H1 (cell line): ENCODE measurements around the gene NHERF2. TPM values are rescaled to one million over a fixed set of nuclear protein-coding genes. Genes with fewer than 3 reads are reported as not detected.

Experiments used
- CTCF ChIA-PET: fragments of 300-600 bp; sonication (Branson Sonifier 250); formaldehyde crosslinking; loops from one replicate; lab custom pipeline; 2021; ENCODE audit not compliant: partially characterized antibody; lab: Charles Lee
- POLR2A ChIA-PET: fragments of 300-600 bp; sonication (Branson Sonifier 250); formaldehyde crosslinking; loops from one replicate; lab custom pipeline; 2021; ENCODE audit warnings: inconsistent platforms; ENCODE audit not compliant: partially characterized antibody; lab: Charles Lee
- DNase-seq, 2 experiments: peaks; one replicate each; pipeline versions ENCODE4 v3.0.0 to v3.0.0-alpha.2; 2010 to 2022; ENCODE audit warnings: low spot score in 2 of 2, low read depth in 1 of 2, mixed read lengths in 1 of 2
- FAIRE-seq: peaks from 2 replicates; lab custom pipeline; 2011; peaks lifted over from hg19 to GRCh38; lab: Jason Lieb, UNC
- H2AFZ ChIP-seq: 2 replicates; pipeline ENCODE4 v1.8.1; 2012; ENCODE audit warnings: low read length, inconsistent platforms
- H2AK5ac ChIP-seq: 2 replicates; pipeline ENCODE4 v1.6.1; 2013; ENCODE audit warnings: low read depth, low read length
- H2BK120ac ChIP-seq: replicated peaks from 2 replicates; pipeline ENCODE3; 2013; ENCODE audit warnings: low read depth, low read length, inconsistent platforms
- H2BK12ac ChIP-seq: 2 replicates; pipeline ENCODE4 v1.6.1; 2013; ENCODE audit warnings: low read depth, low read length
- H2BK15ac ChIP-seq: 2 replicates; pipeline ENCODE4 v1.6.1; 2013; ENCODE audit warnings: low read length
- H2BK20ac ChIP-seq: 2 replicates; pipeline ENCODE4 v1.6.1; 2013; ENCODE audit warnings: low read length
- H2BK5ac ChIP-seq: 2 replicates; pipeline ENCODE4 v1.6.1; 2013; ENCODE audit warnings: low read depth, low read length
- H3K14ac ChIP-seq: 2 replicates; pipeline ENCODE4 v1.6.1; 2013; ENCODE audit warnings: inconsistent platforms; ENCODE audit not compliant: insufficient read length
- H3K18ac ChIP-seq: 2 replicates; pipeline ENCODE4 v1.6.1; 2013; ENCODE audit warnings: low read length; ENCODE audit errors: extremely low read depth
- H3K23ac ChIP-seq: 2 replicates; pipeline ENCODE4 v1.6.1; 2013; ENCODE audit warnings: inconsistent platforms; ENCODE audit not compliant: insufficient read length
- H3K23me2 ChIP-seq: 2 replicates; pipeline ENCODE4 v1.6.1; 2013; ENCODE audit warnings: low read depth, low read length
- H3K27ac ChIP-seq: 2 replicates; pipeline ENCODE4 v1.6.1; 2011; ENCODE audit warnings: low read depth, low read length, inconsistent platforms
- H3K27me3 ChIP-seq, 4 experiments: replicated peaks in 1 of 4; 1 replicate in 1 of 4; 2 replicates in 3 of 4; pipeline versions ENCODE4 v1.6.1 to v1.8.1; 2011 to 2013; ENCODE audit warnings: low read length in 3 of 4, mild to moderate bottlenecking in 3 of 4, inconsistent platforms in 2 of 4, mixed read lengths in 2 of 4, moderate library complexity in 1 of 4; ENCODE audit not compliant: control insufficient read depth in 3 of 4, insufficient read depth in 3 of 4; ENCODE audit errors: extremely low read depth in 1 of 4
- H3K36me3 ChIP-seq, 4 experiments: 2 replicates each; pipeline versions ENCODE4 v1.6.1 to v1.8.1; 2011 to 2013; ENCODE audit warnings: mild to moderate bottlenecking in 4 of 4, low read length in 3 of 4, moderate library complexity in 2 of 4, control low read depth in 1 of 4, inconsistent platforms in 1 of 4; ENCODE audit not compliant: insufficient read depth in 4 of 4, control insufficient read depth in 2 of 4
- H3K4ac ChIP-seq: replicated peaks from 2 replicates; pipeline ENCODE3; 2013; ENCODE audit warnings: low read length, low read depth, mixed read lengths, inconsistent platforms; ENCODE audit not compliant: insufficient read length
- H3K4me1 ChIP-seq, 4 experiments: replicated peaks in 1 of 4; 1 replicate in 1 of 4; 2 replicates in 3 of 4; pipeline versions ENCODE4 v1.6.1 to v1.8.1; 2011 to 2013; ENCODE audit warnings: low read length in 3 of 4, inconsistent platforms in 2 of 4, mixed read lengths in 1 of 4; ENCODE audit not compliant: insufficient read depth in 4 of 4, control insufficient read depth in 3 of 4
- H3K4me2 ChIP-seq, 2 experiments: 2 replicates each; pipeline versions ENCODE4 v1.6.1 to v1.8.1; 2011 to 2013; ENCODE audit warnings: low read depth in 2 of 2, low read length in 2 of 2, control low read depth in 1 of 2, inconsistent platforms in 1 of 2, mild to moderate bottlenecking in 1 of 2; ENCODE audit not compliant: insufficient read depth in 1 of 2
- H3K4me3 ChIP-seq, 4 experiments: fragments of 200-600, 300-600 bp in 1 of 4; sonication (generic), shearing (Covaris generic), sonication (Bioruptor Twin) in 1 of 4; 2 replicates each; pipeline versions ENCODE4 v1.5.1 to v1.8.1; 2011 to 2016; ENCODE audit warnings: low read length in 4 of 4, low read depth in 3 of 4, control low read depth in 2 of 4, inconsistent platforms in 2 of 4, mild to moderate bottlenecking in 2 of 4, mixed read lengths in 1 of 4, moderate library complexity in 1 of 4; ENCODE audit not compliant: insufficient read depth in 2 of 4; ENCODE audit errors: extremely low read depth in 1 of 4
- H3K56ac ChIP-seq: replicated peaks from 2 replicates; pipeline ENCODE3; 2013; ENCODE audit warnings: low read depth, mild to moderate bottlenecking, mixed read lengths, low read length, inconsistent platforms; ENCODE audit not compliant: insufficient read length
- H3K79me1 ChIP-seq: 2 replicates; pipeline ENCODE4 v1.6.1; 2013; ENCODE audit warnings: low read depth, low read length, control low read depth
- H3K79me2 ChIP-seq, 2 experiments: 2 replicates each; pipeline versions ENCODE4 v1.6.1 to v1.8.1; 2012 to 2013; ENCODE audit warnings: low read length in 2 of 2, mild to moderate bottlenecking in 2 of 2, inconsistent platforms in 1 of 2; ENCODE audit not compliant: insufficient read depth in 2 of 2, control insufficient read depth in 1 of 2
- H3K9ac ChIP-seq, 4 experiments: replicated peaks in 1 of 4; 1 replicate in 1 of 4; 2 replicates in 3 of 4; pipeline versions ENCODE4 v1.6.1 to v1.8.1; 2011 to 2013; ENCODE audit warnings: low read depth in 3 of 4, low read length in 3 of 4, control low read depth in 2 of 4, mild to moderate bottlenecking in 2 of 4, moderate library complexity in 2 of 4, inconsistent platforms in 1 of 4; ENCODE audit errors: extremely low read depth in 1 of 4
- H3K9me3 ChIP-seq, 2 experiments: 2 replicates each; pipeline versions ENCODE4 v1.6.1 to v1.8.1; 2012 to 2013; ENCODE audit warnings: mild to moderate bottlenecking in 2 of 2, moderate library complexity in 2 of 2, control low read depth in 1 of 2, inconsistent platforms in 1 of 2, low read depth in 1 of 2, low read length in 1 of 2, mixed read lengths in 1 of 2; ENCODE audit not compliant: insufficient read depth in 2 of 2
- H4K20me1 ChIP-seq, 2 experiments: replicated peaks in 1 of 2; 2 replicates each; pipeline versions ENCODE3 to v1.8.1; 2011 to 2013; ENCODE audit warnings: inconsistent platforms in 2 of 2, low read length in 2 of 2, mild to moderate bottlenecking in 1 of 2; ENCODE audit not compliant: insufficient read depth in 2 of 2, control insufficient read depth in 1 of 2
- H4K5ac ChIP-seq: 2 replicates; pipeline ENCODE4 v1.6.1; 2013; ENCODE audit warnings: low read length, low read depth, mixed read lengths, inconsistent platforms; ENCODE audit not compliant: insufficient read length
- H4K8ac ChIP-seq: 2 replicates; pipeline ENCODE4 v1.8.0; 2013; ENCODE audit warnings: mild to moderate bottlenecking, moderate library complexity, low read length, inconsistent platforms; ENCODE audit not compliant: insufficient read depth; ENCODE audit errors: extremely low read depth
- H4K91ac ChIP-seq: replicated peaks from 2 replicates; pipeline ENCODE3; 2013; ENCODE audit warnings: low read length, mixed read lengths, inconsistent platforms; ENCODE audit not compliant: insufficient read length
- CBX5 ChIP-seq: fragments of 300-800, 300-1000 bp; sonication (generic); IDR thresholded peaks from 2 replicates; pipeline ENCODE4 v1.7.1; 2016; ENCODE audit warnings: antibody characterized with exemption, low read length, low read depth
- CTBP2 ChIP-seq: IDR thresholded peaks from 2 replicates; pipeline ENCODE4 v1.7.0; 2011; ENCODE audit warnings: borderline replicate concordance, mild to moderate bottlenecking, moderate library complexity, mixed read lengths, low read length; ENCODE audit not compliant: insufficient read depth, insufficient read length
- E2F6 ChIP-seq: IDR thresholded peaks from 2 replicates; pipeline ENCODE4 v1.6.1; 2012; ENCODE audit warnings: inconsistent platforms
- EP300 ChIP-seq, 2 experiments: IDR thresholded peaks; 1 replicate in 1 of 2; 2 replicates in 1 of 2; pipeline ENCODE4 v1.6.1; 2011 to 2012; ENCODE audit warnings: low read depth in 2 of 2, low read length in 2 of 2, mild to moderate bottlenecking in 2 of 2, borderline replicate concordance in 1 of 2, inconsistent platforms in 1 of 2, moderate library complexity in 1 of 2
- NRF1 ChIP-seq: IDR thresholded peaks from 2 replicates; pipeline ENCODE4 v1.6.1; 2011; ENCODE audit warnings: mild to moderate bottlenecking, low read depth, low read length, improper control_type of control experiment
- RBBP5 ChIP-seq: IDR thresholded peaks from 2 replicates; pipeline ENCODE4 v1.7.1; 2012; ENCODE audit warnings: low read depth, mild to moderate bottlenecking, inconsistent platforms, low read length, moderate library complexity, borderline replicate concordance
- WGBS, 2 experiments: shearing (Covaris generic) in 1 of 2; methylation state at CpG; one replicate each; pipeline versions ENCODE4 v1.1.6 to v1.1.7; 2013 to 2015; ENCODE audit warnings: low lambda C conversion rate in 2 of 2, mixed read lengths in 2 of 2, inconsistent platforms in 1 of 2, low coverage in 1 of 2, missing lambda C conversion rate in 1 of 2; ENCODE audit not compliant: insufficient replicate concordance in 2 of 2, insufficient coverage in 1 of 2, insufficient read length in 1 of 2; ENCODE audit errors: extremely low coverage in 1 of 2, missing lambda C conversion rate in 1 of 2; 5-methylcytosine and 5-hydroxymethylcytosine counted together
- polyA plus RNA-seq, 7 experiments: library from polyadenylated mRNA; depleted of rRNA in 3 of 7; stranded (reverse) in 5 of 7; unstranded in 2 of 7; fragments of >200 nt in 5 of 7; fragments of 200-250 nt in 2 of 7; gene quantifications; 1 replicate in 5 of 7; 2 replicates in 1 of 7; 4 replicates in 1 of 7; pipeline versions ENCODE4 v1.2.1 to v1.2.3, GENCODE V29; 2011 to 2013; ENCODE audit warnings: missing spikeins in 2 of 7, mixed read lengths in 2 of 7
- total RNA-seq: library from RNA; stranded (reverse); fragmentation: NEBNext Ultra II Directional; extraction: Animal tissue kit (Norgen Biotek cat#: 25700); gene quantifications from 2 replicates; pipeline ENCODE4 v1.2.1, GENCODE V29; 2021
- TF ChIP-seq, protein P1 (sequence below), 3 experiments: IDR thresholded peaks; 1 replicate in 2 of 3; 2 replicates in 1 of 3; pipeline versions ENCODE4 v1.5.1 to v1.6.1; 2011; ENCODE audit warnings: low read length in 3 of 3, mild to moderate bottlenecking in 3 of 3, inconsistent platforms in 2 of 3, low read depth in 1 of 3, moderate library complexity in 1 of 3; ENCODE audit not compliant: insufficient read depth in 1 of 3; ENCODE audit errors: control extremely low read depth in 1 of 3

Gene NHERF2
- total and polyA plus RNA-seq, 2 of the 8 experiments (the other 6 are each of a cell fraction or from before 2014, with no cell fraction given) = 13.9 to 19.3 TPM

GRCh38 chr16:2039274-2040031, 12.8 kb downstream of the NHERF2 start:
- H2BK5ac ChIP-seq = no peak overlapping the region
- H4K20me1 ChIP-seq = peaks cover 0 to 5% of the 10 kb centered on the region in 2 experiments
- H3K36me3 ChIP-seq = no peaks in the 10 kb centered on the region
- H3K79me1 ChIP-seq = no peaks in the 10 kb centered on the region
- POLR2A ChIA-PET = interaction anchor here (1.2 to 3.1 kb wide), 4 partner anchors 8 to 115 kb away, joined by 3 to 14 read pairs (median 5); partner anchors contain the start of genes NTHL1, TRAF7 and TSC2
- H3K23me2 ChIP-seq = no peaks in the 10 kb centered on the region
- H3K14ac ChIP-seq = no peak overlapping the region
- no peak overlapping the region for H3K18ac ChIP-seq
- H3K9me3 ChIP-seq = no peaks in the 10 kb centered on the region
- H2BK20ac ChIP-seq = no peak overlapping the region
- H3K9ac ChIP-seq = no peak overlapping the region
- 92% methylated on average over 27 of the region's 29 CpGs; no CpG with 5 or more reads in 1 of the 2 experiments for WGBS, 2 experiments
- CTCF ChIA-PET = interaction anchor here (0.6 to 3.0 kb wide), 7 partner anchors 8 to 107 kb away, joined by 3 to 14 read pairs (median 3); partner anchors contain the start of genes NTHL1 and TSC2
- FAIRE-seq (no peak), DNase-seq (no peak)
- no peak overlapping the region for H4K5ac ChIP-seq
- H3K79me2 ChIP-seq = no peaks in the 10 kb centered on the region
- H3K23ac ChIP-seq = no peak overlapping the region
- H2BK120ac ChIP-seq = no peak overlapping the region
- no peak overlapping the region for H3K4me2 ChIP-seq
- H3K4me3 ChIP-seq = no peak overlapping the region
- no peak overlapping the region for H3K27ac ChIP-seq
- no peaks in the 10 kb centered on the region for H3K27me3 ChIP-seq
- no peak overlapping the region for H2AK5ac ChIP-seq
- H3K4me1 ChIP-seq = peaks cover 0 to 4% (median 0%) of the 10 kb centered on the region in 4 experiments; a peak in 3 of 7 replicates
- H2AFZ ChIP-seq = no peak overlapping the region
- H2BK12ac ChIP-seq = no peak overlapping the region
- H2BK15ac ChIP-seq = no peak overlapping the region
- no peak overlapping the region for H3K4ac ChIP-seq
- H4K8ac ChIP-seq = no peak overlapping the region
- H3K56ac ChIP-seq = no peak overlapping the region
- H4K91ac ChIP-seq = no peak overlapping the region
- TF ChIP-seq CBX5 (no peak), E2F6 (no peak), NRF1 (no peak), RBBP5 (no peak), EP300 (IDR thresholded peaks at IDR 0.05; ENCODE audit: borderline replicate concordance in 1 of 2, low read depth in 2 of 2, low read length in 2 of 2) (no peak), CTBP2 (no peak)
- TF ChIP-seq, protein P1, sequence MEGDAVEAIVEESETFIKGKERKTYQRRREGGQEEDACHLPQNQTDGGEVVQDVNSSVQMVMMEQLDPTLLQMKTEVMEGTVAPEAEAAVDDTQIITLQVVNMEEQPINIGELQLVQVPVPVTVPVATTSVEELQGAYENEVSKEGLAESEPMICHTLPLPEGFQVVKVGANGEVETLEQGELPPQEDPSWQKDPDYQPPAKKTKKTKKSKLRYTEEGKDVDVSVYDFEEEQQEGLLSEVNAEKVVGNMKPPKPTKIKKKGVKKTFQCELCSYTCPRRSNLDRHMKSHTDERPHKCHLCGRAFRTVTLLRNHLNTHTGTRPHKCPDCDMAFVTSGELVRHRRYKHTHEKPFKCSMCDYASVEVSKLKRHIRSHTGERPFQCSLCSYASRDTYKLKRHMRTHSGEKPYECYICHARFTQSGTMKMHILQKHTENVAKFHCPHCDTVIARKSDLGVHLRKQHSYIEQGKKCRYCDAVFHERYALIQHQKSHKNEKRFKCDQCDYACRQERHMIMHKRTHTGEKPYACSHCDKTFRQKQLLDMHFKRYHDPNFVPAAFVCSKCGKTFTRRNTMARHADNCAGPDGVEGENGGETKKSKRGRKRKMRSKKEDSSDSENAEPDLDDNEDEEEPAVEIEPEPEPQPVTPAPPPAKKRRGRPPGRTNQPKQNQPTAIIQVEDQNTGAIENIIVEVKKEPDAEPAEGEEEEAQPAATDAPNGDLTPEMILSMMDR (IDR thresholded peaks at IDR 0.05; ENCODE audit: control extremely low read depth in 1 of 3, insufficient read depth in 1 of 3, low read depth in 1 of 3, low read length in 3 of 3) = no peak
